KBM-7 (cell line): Measurements from ENCODE around the gene PYGO1.
"Not testable (repeated sequence)": the region's sequence is repeated elsewhere in the genome, so short reads cannot be mapped to it uniquely, and the experiment has no call there.

Experiments used
- DNase-seq: peaks from one replicate; pipeline ENCODE4 v3.0.0-alpha.2; 2015
- in situ Hi-C: fragments of 300-500 bp; cut with MboI; formaldehyde crosslinking; loops from 2 replicates; pipeline ENCODE4 v1.14.3; 2020; ENCODE audit warnings: low sequenced_read_pairs, low pct_unique_long_range_greater_than_20kb, mixed read lengths

Gene PYGO1

GRCh38 chr15:55515491-55515890 lies 72.7 kb downstream of the PYGO1 start:
- DNase-seq, result no peak
- in situ Hi-C loops, result no loop called here

- in situ Hi-C loops, result no loop called here
- DNase-seq, result no peak
Observed at GRCh38 chr15:55514414-55514850, 73.7 kb downstream of the PYGO1 start.

GRCh38 chr15:55513621-55514413 lies 74.3 kb downstream of the PYGO1 start:
- in situ Hi-C loops, DNase-seq: not testable (repeated sequence)

GRCh38 chr15:55513152-55513551 lies 75.0 kb downstream of the PYGO1 start:
- DNase-seq, result no peak
- in situ Hi-C loops, result no loop called here

GRCh38 chr15:55507567-55507966 lies 80.6 kb downstream of the PYGO1 start:
- in situ Hi-C loops, result no loop called here
- no peak for DNase-seq

GRCh38 chr15:55505407-55505806 lies 82.7 kb downstream of the PYGO1 start:
- in situ Hi-C loops, DNase-seq: not testable (repeated sequence)

GRCh38 chr15:55499151-55499550 lies 89.0 kb downstream of the PYGO1 start:
- no peak for DNase-seq
- in situ Hi-C loops, result no loop called here

- peak; percentile 93 for DNase-seq
- in situ Hi-C loops, result not testable (repeated sequence)
Observed at GRCh38 chr15:55498109-55498938, 89.8 kb downstream of the PYGO1 start.

- in situ Hi-C loops, result no loop called here
- DNase-seq, result no peak
Observed at GRCh38 chr15:55496716-55497115, 91.4 kb downstream of the PYGO1 start.

- DNase-seq, result peak; percentile 65
- in situ Hi-C loops, result no loop called here
Observed at GRCh38 chr15:55494931-55495330, 93.2 kb downstream of the PYGO1 start.

- DNase-seq, in situ Hi-C loops: not testable (repeated sequence)
Observed at GRCh38 chr15:55488952-55489600, 99.1 kb downstream of the PYGO1 start.
